Measurements from ENCODE around the gene SCD5.

Gene SCD5

DNA sequence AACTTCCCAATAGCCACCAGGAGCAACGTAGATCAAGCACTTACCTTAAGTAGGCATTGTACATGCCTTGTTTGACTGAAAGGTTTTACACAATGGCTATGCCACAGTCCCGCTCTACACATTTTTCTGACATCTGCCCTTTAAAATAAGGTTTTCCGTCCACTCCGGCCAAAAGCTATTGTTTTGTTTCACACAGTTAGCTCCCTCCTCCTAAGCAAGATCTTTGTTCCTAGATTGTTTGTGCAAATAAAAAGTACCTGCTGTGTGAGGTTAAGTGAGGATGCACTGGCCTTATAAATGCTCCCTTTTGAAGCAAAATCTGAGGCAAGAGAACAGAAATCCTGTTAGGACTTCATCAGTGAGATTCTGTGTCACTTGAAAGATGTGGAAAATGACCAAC is 11.8 kb downstream of the SCD5 start:
- DNase-seq (ENCODE audit: low read depth) = no peak
- no peak overlapping the region for H3K4me3 ChIP-seq (ENCODE audit: low read depth, low read length)
- TF ChIP-seq, protein P1, sequence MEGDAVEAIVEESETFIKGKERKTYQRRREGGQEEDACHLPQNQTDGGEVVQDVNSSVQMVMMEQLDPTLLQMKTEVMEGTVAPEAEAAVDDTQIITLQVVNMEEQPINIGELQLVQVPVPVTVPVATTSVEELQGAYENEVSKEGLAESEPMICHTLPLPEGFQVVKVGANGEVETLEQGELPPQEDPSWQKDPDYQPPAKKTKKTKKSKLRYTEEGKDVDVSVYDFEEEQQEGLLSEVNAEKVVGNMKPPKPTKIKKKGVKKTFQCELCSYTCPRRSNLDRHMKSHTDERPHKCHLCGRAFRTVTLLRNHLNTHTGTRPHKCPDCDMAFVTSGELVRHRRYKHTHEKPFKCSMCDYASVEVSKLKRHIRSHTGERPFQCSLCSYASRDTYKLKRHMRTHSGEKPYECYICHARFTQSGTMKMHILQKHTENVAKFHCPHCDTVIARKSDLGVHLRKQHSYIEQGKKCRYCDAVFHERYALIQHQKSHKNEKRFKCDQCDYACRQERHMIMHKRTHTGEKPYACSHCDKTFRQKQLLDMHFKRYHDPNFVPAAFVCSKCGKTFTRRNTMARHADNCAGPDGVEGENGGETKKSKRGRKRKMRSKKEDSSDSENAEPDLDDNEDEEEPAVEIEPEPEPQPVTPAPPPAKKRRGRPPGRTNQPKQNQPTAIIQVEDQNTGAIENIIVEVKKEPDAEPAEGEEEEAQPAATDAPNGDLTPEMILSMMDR (IDR thresholded peaks at IDR 0.05; ENCODE audit: insufficient read depth, low read depth, low read length, missing control alignments) = no peak

- DNase-seq (ENCODE audit: low read depth) = no peak
- H3K4me3 ChIP-seq (ENCODE audit: low read depth, low read length) = no peak overlapping the region
- TF ChIP-seq, protein P1 (IDR thresholded peaks at IDR 0.05; ENCODE audit: insufficient read depth, low read depth, low read length, missing control alignments) = no peak
Measured at GRCh38 chr4:82785611-82786400, 12.8 kb downstream of the SCD5 start.

DNA sequence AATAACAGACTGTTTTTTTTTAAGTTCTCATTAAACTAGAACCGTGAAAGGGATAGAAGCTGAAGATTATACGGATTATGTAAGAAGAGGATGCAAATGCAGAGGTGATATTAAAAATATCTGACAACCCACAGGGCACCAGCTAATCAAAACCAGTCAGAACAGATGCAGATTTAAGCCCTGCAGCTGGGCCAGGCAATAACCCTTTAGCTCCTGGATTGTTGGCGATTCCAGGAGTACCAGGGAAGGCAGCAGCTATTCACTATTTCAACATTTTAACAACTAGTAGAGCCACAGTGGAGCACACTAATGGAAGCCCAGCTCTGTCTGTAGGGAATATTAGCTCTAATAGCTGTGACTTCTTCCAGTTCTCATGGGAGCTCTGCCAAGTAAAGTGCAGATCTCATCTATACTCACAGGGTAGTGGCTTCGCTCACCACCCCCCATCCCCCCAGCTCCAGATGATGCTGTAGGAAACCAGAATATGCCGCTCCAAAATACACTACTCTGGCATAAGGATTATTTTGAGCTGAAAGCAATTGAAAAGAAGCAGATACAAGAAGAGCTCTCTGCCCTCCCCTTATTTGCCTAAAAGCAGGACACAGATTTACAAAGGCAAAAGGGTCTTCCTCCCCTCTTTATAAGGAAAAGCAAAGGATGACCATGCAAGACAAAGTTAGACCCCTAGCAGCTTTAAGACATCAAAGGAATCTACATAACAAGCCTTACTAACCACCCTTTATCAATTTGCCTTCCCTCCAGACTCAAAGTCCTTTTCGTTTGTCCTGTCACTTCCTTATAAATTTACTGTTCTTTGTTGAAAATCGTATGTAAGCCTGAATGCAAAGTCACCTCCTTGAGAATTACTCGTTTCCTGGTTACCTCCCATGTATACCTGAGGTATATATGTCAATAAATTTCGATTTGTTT is 13.7 kb downstream of the SCD5 start:
- no peak overlapping the region for H3K4me3 ChIP-seq (ENCODE audit: low read depth, low read length)
- no peak for DNase-seq (ENCODE audit: low read depth)
- TF ChIP-seq, protein P1 (IDR thresholded peaks at IDR 0.05; ENCODE audit: insufficient read depth, low read depth, low read length, missing control alignments) = no peak

- DNase-seq (ENCODE audit: low read depth) = no peak
- TF ChIP-seq, protein P1 (IDR thresholded peaks at IDR 0.05; ENCODE audit: insufficient read depth, low read depth, low read length, missing control alignments) = no peak
Measured at GRCh38 chr4:82782626-82783345, 15.8 kb downstream of the SCD5 start.

DNA sequence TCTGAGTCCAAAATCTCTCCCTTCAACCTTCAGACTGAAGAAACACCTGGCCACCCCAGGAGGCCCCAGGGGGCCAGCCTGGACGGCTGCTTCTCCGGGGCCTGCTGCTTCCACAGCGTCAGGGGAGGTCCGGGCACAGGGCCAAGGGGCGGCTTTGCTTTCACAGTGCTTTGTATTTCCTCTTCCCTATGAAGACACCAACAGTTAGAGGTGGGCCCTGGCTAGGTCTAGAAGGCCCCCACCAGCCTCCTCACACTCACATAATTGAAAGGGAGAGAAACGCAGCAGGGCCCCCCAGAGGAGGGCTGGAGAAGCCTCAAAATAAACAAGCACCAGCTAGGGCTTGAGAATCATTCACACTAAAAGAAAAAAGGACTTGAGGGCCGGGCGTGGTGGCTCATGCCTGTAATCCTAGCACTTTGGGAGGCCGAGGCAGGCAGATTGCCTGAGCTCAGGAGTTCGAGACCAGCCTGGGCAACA is 17.8 kb downstream of the SCD5 start:
- TF ChIP-seq, protein P1 (IDR thresholded peaks at IDR 0.05; ENCODE audit: insufficient read depth, low read depth, low read length, missing control alignments) = no peak
- DNase-seq (ENCODE audit: low read depth) = peak; percentile 41
- H3K4me3 ChIP-seq (ENCODE audit: low read depth, low read length) = no peak overlapping the region

More at GRCh38 chr4:82782626-82783345, 15.8 kb downstream of the SCD5 start:
- H3K4me3 ChIP-seq (ENCODE audit: low read depth, low read length) = no peak overlapping the region

- TF ChIP-seq, protein P1 (IDR thresholded peaks at IDR 0.05; ENCODE audit: insufficient read depth, low read depth, low read length, missing control alignments) = no peak
- no peak overlapping the region for H3K4me3 ChIP-seq (ENCODE audit: low read depth, low read length)
- no peak for DNase-seq (ENCODE audit: low read depth)
Measured at GRCh38 chr4:82780170-82780751, 18.3 kb downstream of the SCD5 start.

Measured in GM12865 (cell line).